ENCODE measurements around the gene KDM5A. TPM values are rescaled to one million over a fixed set of nuclear protein-coding genes. Genes with fewer than 3 reads are reported as not detected.

KDM5A gene
- polyA plus RNA-seq, 3 donors: 12.2 to 31.4 (median 17.1) TPM

DNA sequence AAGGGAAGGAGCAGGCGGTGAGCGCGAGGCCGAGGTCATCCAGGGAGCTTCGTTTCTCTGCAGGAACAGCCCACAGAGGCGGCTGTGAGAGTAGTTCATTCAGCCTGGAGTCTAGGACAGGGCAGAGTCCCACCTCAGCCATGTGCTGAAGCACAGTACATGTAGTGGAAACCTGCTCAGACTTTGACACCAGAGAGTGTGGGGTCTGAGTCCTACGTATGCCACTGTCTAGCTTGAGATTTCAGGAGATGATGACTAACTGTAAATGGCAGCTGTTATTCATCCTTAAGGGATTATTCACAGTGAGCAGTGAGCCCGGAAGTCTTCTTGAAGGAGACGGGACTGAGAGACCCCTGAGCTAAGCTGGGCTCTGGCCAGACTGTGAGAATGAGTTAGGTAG lies 125.5 kb downstream of the KDM5A start:
- Histone ChIP-seq H3K79me2 (ENCODE audit: insufficient read depth, low read length) (no peaks in the 10 kb centered on the region), H3K9me3 (replicated peaks in 1 of 2; ENCODE audit: control insufficient read depth in 1 of 2, insufficient read depth in 1 of 2, low read length in 2 of 2) (no peaks in the 10 kb centered on the region), H3K4me1 (ENCODE audit: control insufficient read depth in 1 of 2, insufficient read depth in 2 of 2, low read length in 2 of 2) (no peaks in the 10 kb centered on the region), H3K4me2 (replicated peaks; ENCODE audit: extremely low read depth, low read length, poor library complexity, severe bottlenecking) (no peak overlapping the region), H3K4me3 (replicated peaks in 1 of 3; ENCODE audit: low read depth in 2 of 3, low read length in 3 of 3) (no peak overlapping the region), H3K9ac (ENCODE audit: insufficient read depth, low read length, poor library complexity, severe bottlenecking) (no peak overlapping the region), H2AFZ (ENCODE audit: insufficient read depth, low read depth, low read length, poor library complexity, severe bottlenecking) (no peak overlapping the region), H4K20me1 (ENCODE audit: insufficient read depth, low read length) (no peaks in the 10 kb centered on the region), H3K27ac (ENCODE audit: low read depth in 1 of 2, low read length in 2 of 2) (no peak overlapping the region), H3K27me3 (ENCODE audit: control insufficient read depth in 2 of 2, insufficient read depth in 2 of 2, low read length in 2 of 2) (peaks cover 3 to 8% of the 10 kb centered on the region in 2 donors), H3K36me3 (replicated peaks in 1 of 2; ENCODE audit: control insufficient read depth in 1 of 2, insufficient read depth in 2 of 2, low read length in 2 of 2) (no peaks in the 10 kb centered on the region)
- no peak overlapping the region for H3K27ac Mint-ChIP-seq
- TF ChIP-seq, protein P1, sequence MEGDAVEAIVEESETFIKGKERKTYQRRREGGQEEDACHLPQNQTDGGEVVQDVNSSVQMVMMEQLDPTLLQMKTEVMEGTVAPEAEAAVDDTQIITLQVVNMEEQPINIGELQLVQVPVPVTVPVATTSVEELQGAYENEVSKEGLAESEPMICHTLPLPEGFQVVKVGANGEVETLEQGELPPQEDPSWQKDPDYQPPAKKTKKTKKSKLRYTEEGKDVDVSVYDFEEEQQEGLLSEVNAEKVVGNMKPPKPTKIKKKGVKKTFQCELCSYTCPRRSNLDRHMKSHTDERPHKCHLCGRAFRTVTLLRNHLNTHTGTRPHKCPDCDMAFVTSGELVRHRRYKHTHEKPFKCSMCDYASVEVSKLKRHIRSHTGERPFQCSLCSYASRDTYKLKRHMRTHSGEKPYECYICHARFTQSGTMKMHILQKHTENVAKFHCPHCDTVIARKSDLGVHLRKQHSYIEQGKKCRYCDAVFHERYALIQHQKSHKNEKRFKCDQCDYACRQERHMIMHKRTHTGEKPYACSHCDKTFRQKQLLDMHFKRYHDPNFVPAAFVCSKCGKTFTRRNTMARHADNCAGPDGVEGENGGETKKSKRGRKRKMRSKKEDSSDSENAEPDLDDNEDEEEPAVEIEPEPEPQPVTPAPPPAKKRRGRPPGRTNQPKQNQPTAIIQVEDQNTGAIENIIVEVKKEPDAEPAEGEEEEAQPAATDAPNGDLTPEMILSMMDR (IDR thresholded peaks at IDR 0.05): no peak
- WGBS (ENCODE audit: insufficient coverage): 89% methylated on average over 9 of the region's 9 CpGs
- H3K4me3 Mint-ChIP-seq: no peak overlapping the region
- DNase-seq: no peak
- intact Hi-C loops (cut with micrococcal nuclease): no loop called here
- H3K9me3 Mint-ChIP-seq: peaks cover 0 to 3% (median 0%) of the 10 kb centered on the region in 7 donors
- H3K36me3 Mint-ChIP-seq: no peaks in the 10 kb centered on the region
- H3K4me1 Mint-ChIP-seq: peaks cover 5% of the 10 kb centered on the region
- peaks cover 10 to 33% (median 19%) of the 10 kb centered on the region in 3 donors for H3K27me3 Mint-ChIP-seq (ENCODE audit: low read depth in 3 of 3)

DNA sequence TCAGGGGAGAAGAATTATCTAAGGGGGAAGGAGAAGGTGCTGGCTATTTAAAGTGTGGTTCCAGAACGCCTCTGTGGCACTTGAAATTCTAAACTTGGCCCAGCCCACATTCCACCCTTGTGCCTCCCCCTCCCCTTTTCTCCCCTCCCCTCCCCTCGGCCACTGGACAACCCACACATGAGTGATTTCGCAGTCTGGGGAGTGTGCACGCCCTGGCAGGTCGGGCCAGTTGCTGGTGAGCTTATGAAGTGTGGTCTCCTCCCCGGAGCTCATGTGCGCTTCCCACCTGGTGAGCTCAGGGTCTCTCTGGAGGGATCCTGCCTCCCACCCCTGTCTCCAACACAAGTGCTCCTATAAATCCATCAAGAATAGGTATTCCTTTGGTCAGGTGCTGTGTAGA lies 126.3 kb downstream of the KDM5A start, which contains the start of gene SLC6A13:
Gene SLC6A13 (minus strand): TSS at position 20 of the 400 bp plus-strand sequence. CDS start 2,784 bp downstream, outside the sequence.
- H3K9ac ChIP-seq (ENCODE audit: insufficient read depth, low read length, poor library complexity, severe bottlenecking): no peak within 1 kb of the TSS
- H3K4me3 Mint-ChIP-seq: peak within 1 kb of the TSS in 1 of 2 donors; percentile 8

More for the DNA sequence above, 126.3 kb downstream of the KDM5A start, which contains the start of gene SLC6A13:
- intact Hi-C loops (cut with micrococcal nuclease): no loop called here
- Histone ChIP-seq H3K36me3 (replicated peaks in 1 of 2; ENCODE audit: control insufficient read depth in 1 of 2, insufficient read depth in 2 of 2, low read length in 2 of 2) (no peaks in the 10 kb centered on the region), H3K27ac (ENCODE audit: low read depth in 1 of 2, low read length in 2 of 2) (no peak within 1 kb of the TSS), H3K4me1 (ENCODE audit: control insufficient read depth in 1 of 2, insufficient read depth in 2 of 2, low read length in 2 of 2) (no peaks in the 10 kb centered on the region), H4K20me1 (ENCODE audit: insufficient read depth, low read length) (no peaks in the 10 kb centered on the region), H3K4me2 (replicated peaks; ENCODE audit: extremely low read depth, low read length, poor library complexity, severe bottlenecking) (no peak within 1 kb of the TSS), H2AFZ (ENCODE audit: insufficient read depth, low read depth, low read length, poor library complexity, severe bottlenecking) (no peak within 1 kb of the TSS), H3K4me3 (replicated peaks in 1 of 3; ENCODE audit: low read depth in 2 of 3, low read length in 3 of 3) (no peak within 1 kb of the TSS), H3K79me2 (ENCODE audit: insufficient read depth, low read length) (no peaks in the 10 kb centered on the region), H3K27me3 (ENCODE audit: control insufficient read depth in 2 of 2, insufficient read depth in 2 of 2, low read length in 2 of 2) (peaks cover 3 to 5% of the 10 kb centered on the region in 2 donors), H3K9me3 (replicated peaks in 1 of 2; ENCODE audit: control insufficient read depth in 1 of 2, insufficient read depth in 1 of 2, low read length in 2 of 2) (no peaks in the 10 kb centered on the region)
- DNase-seq: no peak
- Mint-ChIP-seq H3K27ac (no peak within 1 kb of the TSS), H3K36me3 (no peaks in the 10 kb centered on the region), H3K4me1 (peaks cover 5% of the 10 kb centered on the region), H3K27me3 (ENCODE audit: low read depth in 3 of 3) (peaks cover 7 to 33% (median 16%) of the 10 kb centered on the region in 3 donors), H3K9me3 (no peaks in the 10 kb centered on the region)
- no CpG with 5 or more reads among the region's 7 CpGs for WGBS (ENCODE audit: insufficient coverage)
- TF ChIP-seq, protein P1 (IDR thresholded peaks at IDR 0.05): no peak

All from CD14-positive monocyte (primary cell).